SK-N-SH (cell line): ENCODE measurements around the gene HMOX2. TPM values are rescaled to one million over a fixed set of nuclear protein-coding genes. Genes with fewer than 3 reads are reported as not detected.

ENCODE experiments used
- CTCF ChIA-PET: fragments of 300-600, 350-600 bp; formaldehyde crosslinking; extraction: SDS; loops from one replicate; lab custom pipeline; 2021; lab: Yijun Ruan, JAX
- POLR2A ChIA-PET: fragments of 350-600 bp; sonication (Branson Sonifier 250); formaldehyde crosslinking; extraction: SDS; loops from one replicate; lab custom pipeline; 2020; ENCODE audit warnings: antibody characterized with exemption, inconsistent platforms; lab: Yijun Ruan, JAX
- DNase-seq: peaks from one replicate; pipeline ENCODE4 v3.0.0; 2012
- H2AFZ ChIP-seq: fragments of 200-600 bp; sonication (generic); 2 replicates; pipeline ENCODE4 v1.8.1; 2016; ENCODE audit warnings: antibody characterized with exemption, mild to moderate bottlenecking, low read depth
- H3F3A ChIP-seq: fragments of 200-600 bp; sonication (generic); replicated peaks from 2 replicates; pipeline ENCODE3; 2016; ENCODE audit warnings: antibody characterized with exemption, mild to moderate bottlenecking; ENCODE audit not compliant: insufficient read depth
- H3K27ac ChIP-seq, 2 experiments: fragments of 200-500 bp in 1 of 2; fragments of 200-600 bp in 1 of 2; sonication (Bioruptor generic) in 1 of 2; sonication (generic), shearing (Covaris generic) in 1 of 2; 2 replicates each; pipeline versions ENCODE4 v1.5.1 to v1.6.1; 2014 to 2016; ENCODE audit warnings: low read depth in 2 of 2, inconsistent platforms in 1 of 2, low read length in 1 of 2, mild to moderate bottlenecking in 1 of 2, mixed read lengths in 1 of 2
- H3K27me3 ChIP-seq: fragments of 200-600 bp; sonication (generic), shearing (Covaris generic); 2 replicates; pipeline ENCODE4 v1.6.1; 2016; ENCODE audit warnings: mixed run types; ENCODE audit not compliant: insufficient read depth
- H3K36me3 ChIP-seq, 2 experiments: fragments of 200-500 bp in 1 of 2; fragments of 200-600 bp in 1 of 2; sonication (Bioruptor generic) in 1 of 2; sonication (generic) in 1 of 2; replicated peaks in 1 of 2; 2 replicates each; pipeline versions ENCODE3 to v1.5.1; 2014 to 2016; ENCODE audit warnings: low read length in 1 of 2, mild to moderate bottlenecking in 1 of 2; ENCODE audit not compliant: insufficient read depth in 2 of 2, control insufficient read depth in 1 of 2
- H3K4me1 ChIP-seq, 2 experiments: fragments of 200-500 bp in 1 of 2; fragments of 200-600 bp in 1 of 2; sonication (Bioruptor generic) in 1 of 2; sonication (generic), shearing (Covaris generic) in 1 of 2; 2 replicates each; pipeline versions ENCODE4 v1.5.1 to v1.6.1; 2014 to 2016; ENCODE audit warnings: low read depth in 1 of 2, low read length in 1 of 2, mixed run types in 1 of 2; ENCODE audit not compliant: insufficient read depth in 2 of 2, control insufficient read depth in 1 of 2
- H3K4me2 ChIP-seq: fragments of 200-600 bp; sonication (generic), shearing (Covaris generic); 2 replicates; pipeline ENCODE4 v1.6.1; 2017; ENCODE audit warnings: mixed run types
- H3K4me3 ChIP-seq, 2 experiments: fragments of 200-500 bp in 1 of 2; fragments of 200-600 bp in 1 of 2; sonication (Bioruptor generic) in 1 of 2; sonication (generic), shearing (Covaris generic) in 1 of 2; 2 replicates each; pipeline versions ENCODE4 v1.5.1 to v1.8.1; 2014 to 2016; ENCODE audit warnings: low read depth in 2 of 2, inconsistent platforms in 1 of 2, low read length in 1 of 2, mild to moderate bottlenecking in 1 of 2, mixed read lengths in 1 of 2, moderate library complexity in 1 of 2
- H3K79me2 ChIP-seq: fragments of 200-600 bp; sonication (generic); 2 replicates; pipeline ENCODE4 v1.8.1; 2017; ENCODE audit warnings: mild to moderate bottlenecking; ENCODE audit not compliant: insufficient read depth
- H3K9ac ChIP-seq: fragments of 200-600 bp; sonication (generic); 2 replicates; pipeline ENCODE4 v1.6.1; 2017; ENCODE audit warnings: mixed run types
- H3K9me2 ChIP-seq: fragments of 200-600 bp; sonication (generic); 2 replicates; pipeline ENCODE4 v1.6.1; 2017; ENCODE audit warnings: mixed run types
- H3K9me3 ChIP-seq: fragments of 200-600 bp; sonication (generic); 2 replicates; pipeline ENCODE4 v1.6.1; 2017; ENCODE audit warnings: mixed run types, mild to moderate bottlenecking, moderate library complexity
- H4K20me1 ChIP-seq: fragments of 200-600 bp; sonication (generic); 2 replicates; pipeline ENCODE4 v1.6.1; 2017; ENCODE audit warnings: mild to moderate bottlenecking, mixed run types; ENCODE audit not compliant: insufficient read depth
- EP300 ChIP-seq, 2 experiments: IDR thresholded peaks; 2 replicates each; pipeline versions ENCODE4 v1.4.0 to v1.6.1; 2012; ENCODE audit warnings: borderline replicate concordance in 1 of 2, low read depth in 1 of 2, low read length in 1 of 2
- FOSL2 ChIP-seq: IDR thresholded peaks from 2 replicates; pipeline ENCODE4 v1.4.0; 2012; ENCODE audit warnings: low read depth, mild to moderate bottlenecking, moderate library complexity, borderline replicate concordance
- FOXJ3 ChIP-seq: sonication (generic); formaldehyde crosslinking; IDR thresholded peaks from 2 replicates; pipeline ENCODE4 v1.5.1; 2020; ENCODE audit warnings: mild to moderate bottlenecking, missing genetic modification reagents
- JUND ChIP-seq: IDR thresholded peaks from 2 replicates; pipeline ENCODE4 v1.4.0; 2012
- NFIC ChIP-seq: IDR thresholded peaks from 2 replicates; pipeline ENCODE4 v1.4.0; 2012; ENCODE audit warnings: borderline replicate concordance
- POLR2AphosphoS5 ChIP-seq: IDR thresholded peaks from 2 replicates; pipeline ENCODE4 v1.6.1; 2012; ENCODE audit warnings: low read depth, low read length
- RXRA ChIP-seq: IDR thresholded peaks from 2 replicates; pipeline ENCODE4 v1.4.0; 2012; ENCODE audit warnings: low read depth, mild to moderate bottlenecking, borderline replicate concordance
- SIN3A ChIP-seq: IDR thresholded peaks from 2 replicates; pipeline ENCODE4 v1.6.1; 2012; ENCODE audit warnings: low read depth, mild to moderate bottlenecking, low read length, moderate library complexity, borderline replicate concordance
- SMC3 ChIP-seq: IDR thresholded peaks from 2 replicates; pipeline ENCODE4 v1.6.1; 2012; ENCODE audit warnings: low read depth, low read length, improper control_type of control experiment
- TAF1 ChIP-seq: IDR thresholded peaks from 2 replicates; pipeline ENCODE4 v1.6.1; 2012; ENCODE audit warnings: low read depth, mild to moderate bottlenecking, low read length, moderate library complexity, borderline replicate concordance
- TCF12 ChIP-seq: IDR thresholded peaks from 2 replicates; pipeline ENCODE4 v1.4.0; 2012
- TEAD4 ChIP-seq: IDR thresholded peaks from 2 replicates; pipeline ENCODE4 v1.4.0; 2012; ENCODE audit warnings: mild to moderate bottlenecking, borderline replicate concordance; ENCODE audit not compliant: insufficient read depth
- YY1 ChIP-seq: IDR thresholded peaks from 2 replicates; pipeline ENCODE4 v1.4.0; 2012; ENCODE audit warnings: low read depth, mild to moderate bottlenecking
- WGBS: methylation state at CpG from one replicate; pipeline ENCODE4 v1.1.6; 2017; ENCODE audit warnings: low lambda C conversion rate; 5-methylcytosine and 5-hydroxymethylcytosine counted together
- polyA plus RNA-seq, 3 experiments: library from polyadenylated mRNA; depleted of rRNA; stranded (reverse); fragments of >200 nt; gene quantifications; 2 replicates each; pipeline ENCODE4 v1.2.3, GENCODE V29; 2012
- TF ChIP-seq, protein P1 (sequence below): IDR thresholded peaks from 2 replicates; pipeline ENCODE4; 2012
- TF ChIP-seq, protein P2 (sequence below): IDR thresholded peaks from 2 replicates; pipeline ENCODE4 v1.4.0; 2012; ENCODE audit warnings: low read depth, borderline replicate concordance
- TF ChIP-seq, protein P3 (sequence below): IDR thresholded peaks from 2 replicates; pipeline ENCODE4 v1.4.0; 2012; ENCODE audit warnings: low read depth, borderline replicate concordance
- TF ChIP-seq, protein P4 (sequence below): IDR thresholded peaks from 2 replicates; pipeline ENCODE4 v1.6.1; 2012; ENCODE audit warnings: mild to moderate bottlenecking, low read depth, low read length, moderate library complexity
- TF ChIP-seq, protein P5 (sequence below): IDR thresholded peaks from 2 replicates; pipeline ENCODE4 v1.4.0; 2012; ENCODE audit warnings: low read depth

Gene HMOX2
- polyA plus RNA-seq, 1 of the 3 experiments (the other 2 are of a cell fraction): 65.1 TPM

DNA sequence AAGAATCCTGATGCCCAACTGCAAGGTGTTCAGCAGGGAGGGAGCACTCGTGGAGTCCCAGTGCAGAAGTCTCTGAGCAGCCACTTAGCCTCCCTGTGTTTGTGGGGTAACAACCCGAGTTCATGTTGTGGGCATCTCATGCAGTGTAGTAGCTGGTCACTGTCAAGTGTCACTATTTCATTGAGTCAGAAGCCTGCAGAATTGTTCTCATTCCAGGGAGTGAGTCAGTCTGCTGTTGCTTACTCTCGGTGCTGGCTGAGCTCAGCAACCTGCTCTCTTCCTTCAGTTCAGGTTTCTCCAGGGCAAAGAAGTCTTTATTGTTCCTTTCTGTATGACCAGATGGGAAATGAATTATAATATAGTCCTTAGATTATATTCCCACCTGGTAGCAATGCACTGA lies 24.1 kb downstream of the HMOX2 start:
- Histone ChIP-seq H3F3A (peaks cover 34% of the 10 kb centered on the region), H3K4me1 (peaks cover 7 to 33% of the 10 kb centered on the region in 2 experiments; a peak in 3 of 4 replicates), H3K9me2 (no peaks in the 10 kb centered on the region), H3K27me3 (no peaks in the 10 kb centered on the region), H4K20me1 (peaks cover 8% of the 10 kb centered on the region; the same call in 1 of the 2 replicates), H3K9me3 (no peaks in the 10 kb centered on the region), H3K79me2 (peaks cover 75% of the 10 kb centered on the region), H3K27ac (peak overlapping the region; percentile 69 to 80; a peak in 3 of 4 replicates), H3K9ac (peak overlapping the region; percentile 9; the same call in 1 of the 2 replicates), H3K4me3 (no peak overlapping the region), H3K4me2 (peak overlapping the region; percentile 68), H2AFZ (no peak overlapping the region), H3K36me3 (no peaks in the 10 kb centered on the region)
- TF ChIP-seq FOXJ3 (CRISPR knock-in tag): no peak
- peak in 1 of 2 experiments; percentile 90; a peak in 2 of 4 replicates for TF ChIP-seq EP300 (IDR thresholded peaks at IDR 0.05; ENCODE audit: borderline replicate concordance in 1 of 2, low read depth in 1 of 2, low read length in 1 of 2)
- TF ChIP-seq POLR2AphosphoS5: peak; percentile 94
- TF ChIP-seq TAF1: peak; percentile 46; the same call in 1 of the 2 replicates
- TF ChIP-seq JUND: peak; percentile 98
- TF ChIP-seq, protein P1, sequence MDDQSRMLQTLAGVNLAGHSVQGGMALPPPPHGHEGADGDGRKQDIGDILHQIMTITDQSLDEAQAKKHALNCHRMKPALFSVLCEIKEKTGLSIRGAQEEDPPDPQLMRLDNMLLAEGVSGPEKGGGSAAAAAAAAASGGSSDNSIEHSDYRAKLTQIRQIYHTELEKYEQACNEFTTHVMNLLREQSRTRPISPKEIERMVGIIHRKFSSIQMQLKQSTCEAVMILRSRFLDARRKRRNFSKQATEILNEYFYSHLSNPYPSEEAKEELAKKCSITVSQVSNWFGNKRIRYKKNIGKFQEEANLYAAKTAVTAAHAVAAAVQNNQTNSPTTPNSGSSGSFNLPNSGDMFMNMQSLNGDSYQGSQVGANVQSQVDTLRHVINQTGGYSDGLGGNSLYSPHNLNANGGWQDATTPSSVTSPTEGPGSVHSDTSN: peak; percentile 95
- TF ChIP-seq, protein P2, sequence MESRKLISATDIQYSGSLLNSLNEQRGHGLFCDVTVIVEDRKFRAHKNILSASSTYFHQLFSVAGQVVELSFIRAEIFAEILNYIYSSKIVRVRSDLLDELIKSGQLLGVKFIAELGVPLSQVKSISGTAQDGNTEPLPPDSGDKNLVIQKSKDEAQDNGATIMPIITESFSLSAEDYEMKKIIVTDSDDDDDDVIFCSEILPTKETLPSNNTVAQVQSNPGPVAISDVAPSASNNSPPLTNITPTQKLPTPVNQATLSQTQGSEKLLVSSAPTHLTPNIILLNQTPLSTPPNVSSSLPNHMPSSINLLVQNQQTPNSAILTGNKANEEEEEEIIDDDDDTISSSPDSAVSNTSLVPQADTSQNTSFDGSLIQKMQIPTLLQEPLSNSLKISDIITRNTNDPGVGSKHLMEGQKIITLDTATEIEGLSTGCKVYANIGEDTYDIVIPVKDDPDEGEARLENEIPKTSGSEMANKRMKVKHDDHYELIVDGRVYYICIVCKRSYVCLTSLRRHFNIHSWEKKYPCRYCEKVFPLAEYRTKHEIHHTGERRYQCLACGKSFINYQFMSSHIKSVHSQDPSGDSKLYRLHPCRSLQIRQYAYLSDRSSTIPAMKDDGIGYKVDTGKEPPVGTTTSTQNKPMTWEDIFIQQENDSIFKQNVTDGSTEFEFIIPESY: peak; percentile 59; the same call in 1 of the 2 replicates
- peak; percentile 94 for TF ChIP-seq SIN3A
- TF ChIP-seq TCF12: peak; percentile 99
- peak; percentile 62; the same call in 1 of the 2 replicates for TF ChIP-seq NFIC
- TF ChIP-seq RXRA: peak; percentile 92; the same call in 1 of the 2 replicates
- no peak for TF ChIP-seq SMC3
- peak; percentile 97 for TF ChIP-seq TEAD4
- peak; percentile 98 for TF ChIP-seq FOSL2
- TF ChIP-seq, protein P3, sequence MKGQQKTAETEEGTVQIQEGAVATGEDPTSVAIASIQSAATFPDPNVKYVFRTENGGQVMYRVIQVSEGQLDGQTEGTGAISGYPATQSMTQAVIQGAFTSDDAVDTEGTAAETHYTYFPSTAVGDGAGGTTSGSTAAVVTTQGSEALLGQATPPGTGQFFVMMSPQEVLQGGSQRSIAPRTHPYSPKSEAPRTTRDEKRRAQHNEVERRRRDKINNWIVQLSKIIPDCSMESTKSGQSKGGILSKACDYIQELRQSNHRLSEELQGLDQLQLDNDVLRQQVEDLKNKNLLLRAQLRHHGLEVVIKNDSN: no peak
- TF ChIP-seq, protein P4, sequence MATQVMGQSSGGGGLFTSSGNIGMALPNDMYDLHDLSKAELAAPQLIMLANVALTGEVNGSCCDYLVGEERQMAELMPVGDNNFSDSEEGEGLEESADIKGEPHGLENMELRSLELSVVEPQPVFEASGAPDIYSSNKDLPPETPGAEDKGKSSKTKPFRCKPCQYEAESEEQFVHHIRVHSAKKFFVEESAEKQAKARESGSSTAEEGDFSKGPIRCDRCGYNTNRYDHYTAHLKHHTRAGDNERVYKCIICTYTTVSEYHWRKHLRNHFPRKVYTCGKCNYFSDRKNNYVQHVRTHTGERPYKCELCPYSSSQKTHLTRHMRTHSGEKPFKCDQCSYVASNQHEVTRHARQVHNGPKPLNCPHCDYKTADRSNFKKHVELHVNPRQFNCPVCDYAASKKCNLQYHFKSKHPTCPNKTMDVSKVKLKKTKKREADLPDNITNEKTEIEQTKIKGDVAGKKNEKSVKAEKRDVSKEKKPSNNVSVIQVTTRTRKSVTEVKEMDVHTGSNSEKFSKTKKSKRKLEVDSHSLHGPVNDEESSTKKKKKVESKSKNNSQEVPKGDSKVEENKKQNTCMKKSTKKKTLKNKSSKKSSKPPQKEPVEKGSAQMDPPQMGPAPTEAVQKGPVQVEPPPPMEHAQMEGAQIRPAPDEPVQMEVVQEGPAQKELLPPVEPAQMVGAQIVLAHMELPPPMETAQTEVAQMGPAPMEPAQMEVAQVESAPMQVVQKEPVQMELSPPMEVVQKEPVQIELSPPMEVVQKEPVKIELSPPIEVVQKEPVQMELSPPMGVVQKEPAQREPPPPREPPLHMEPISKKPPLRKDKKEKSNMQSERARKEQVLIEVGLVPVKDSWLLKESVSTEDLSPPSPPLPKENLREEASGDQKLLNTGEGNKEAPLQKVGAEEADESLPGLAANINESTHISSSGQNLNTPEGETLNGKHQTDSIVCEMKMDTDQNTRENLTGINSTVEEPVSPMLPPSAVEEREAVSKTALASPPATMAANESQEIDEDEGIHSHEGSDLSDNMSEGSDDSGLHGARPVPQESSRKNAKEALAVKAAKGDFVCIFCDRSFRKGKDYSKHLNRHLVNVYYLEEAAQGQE: peak; percentile 66; the same call in 1 of the 2 replicates
- TF ChIP-seq YY1: no peak
- TF ChIP-seq, protein P5, sequence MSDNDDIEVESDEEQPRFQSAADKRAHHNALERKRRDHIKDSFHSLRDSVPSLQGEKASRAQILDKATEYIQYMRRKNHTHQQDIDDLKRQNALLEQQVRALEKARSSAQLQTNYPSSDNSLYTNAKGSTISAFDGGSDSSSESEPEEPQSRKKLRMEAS: peak; percentile 56; the same call in 1 of the 2 replicates
- ChIA-PET POLR2A (no interaction called here), CTCF (interaction anchor here (1.0 to 4.6 kb wide), 5 partner anchors 11 to 456 kb away, joined by 4 to 23 read pairs (median 5); no protein-coding TSS in a partner anchor)
- WGBS: 23% methylated on average over 3 of the region's 3 CpGs
- no peak for DNase-seq
